ENCODE measurements around the gene SSR2.
"Not testable (repeated sequence)": the region's sequence is repeated elsewhere in the genome, so short reads cannot be mapped to it uniquely, and the experiment has no call there.

The SSR2 gene

DNA sequence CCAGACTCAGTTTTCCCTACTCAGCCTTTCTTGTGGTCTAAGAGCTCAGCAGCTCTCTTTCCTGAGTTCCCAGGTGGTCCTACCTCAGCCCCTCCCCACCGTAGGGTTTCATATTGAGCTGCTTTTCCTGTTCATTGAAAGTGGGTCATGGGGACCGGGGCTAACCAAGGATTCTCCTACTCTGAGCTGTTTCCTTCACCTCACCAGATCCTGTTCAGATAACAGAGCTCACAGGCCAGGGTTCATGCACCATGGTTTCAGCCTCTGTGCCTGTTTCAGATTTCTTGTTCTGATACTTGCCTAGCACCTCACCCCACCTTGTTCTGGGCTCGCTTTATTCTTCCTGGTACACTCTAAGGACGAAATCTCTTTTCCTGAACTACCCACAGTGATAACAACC is 24.3 kb upstream of the SSR2 start:
- H4K91ac ChIP-seq (ENCODE audit: low read length) = no peak overlapping the region
- H3K4ac ChIP-seq (ENCODE audit: low read depth in 1 of 2, low read length in 2 of 2) = no peak overlapping the region
- no peak overlapping the region for H2BK5ac ChIP-seq (ENCODE audit: low read depth, low read length, poor library complexity, severe bottlenecking)
- WGBS = 99% methylated on average over 4 of the region's 4 CpGs
- H3K9ac ChIP-seq (ENCODE audit: low read length) = no peak overlapping the region
- peaks cover 6% of the 10 kb centered on the region for H3K79me1 ChIP-seq (replicated peaks; ENCODE audit: low read length, poor library complexity, severe bottlenecking)
- no peak overlapping the region for H2AFZ ChIP-seq (ENCODE audit: low read depth, low read length)
- peaks cover 46 to 66% of the 10 kb centered on the region in 2 experiments for H3K36me3 ChIP-seq (ENCODE audit: control insufficient read depth in 1 of 2, insufficient read depth in 2 of 2, low read depth in 1 of 2, low read length in 2 of 2)
- H3K9me3 ChIP-seq (ENCODE audit: control insufficient read depth, low read length) = no peaks in the 10 kb centered on the region
- H3K23ac ChIP-seq (ENCODE audit: low read length in 2 of 2) = no peak overlapping the region
- no peak overlapping the region for H3K4me3 ChIP-seq (ENCODE audit: insufficient read depth in 1 of 2, low read depth in 1 of 2, low read length in 2 of 2)
- no peak overlapping the region for H3K18ac ChIP-seq (ENCODE audit: low read depth in 1 of 2, low read length in 2 of 2)
- H3K14ac ChIP-seq (ENCODE audit: low read length in 2 of 2) = no peak overlapping the region
- H2AK5ac ChIP-seq (ENCODE audit: low read length, severe bottlenecking) = no peak overlapping the region
- no peak overlapping the region for H2BK120ac ChIP-seq (ENCODE audit: low read depth, low read length)
- no peak overlapping the region for H2BK12ac ChIP-seq (ENCODE audit: low read length in 2 of 2)
- H4K8ac ChIP-seq (ENCODE audit: low read length) = no peak overlapping the region
- no peak overlapping the region for H2BK15ac ChIP-seq (ENCODE audit: low read depth, poor library complexity, severe bottlenecking)
- DNase-seq = no peak
- H3K4me1 ChIP-seq (ENCODE audit: control insufficient read depth, insufficient read depth, low read depth, low read length) = peaks cover 7% of the 10 kb centered on the region
- no peak overlapping the region for H3K4me2 ChIP-seq (ENCODE audit: low read length, poor library complexity, severe bottlenecking)
- no peaks in the 10 kb centered on the region for H3K27me3 ChIP-seq (ENCODE audit: control insufficient read depth in 1 of 2, insufficient read depth in 1 of 2, low read length in 2 of 2)
- no peak overlapping the region for H3K27ac ChIP-seq (ENCODE audit: low read length, poor library complexity, severe bottlenecking)

DNA sequence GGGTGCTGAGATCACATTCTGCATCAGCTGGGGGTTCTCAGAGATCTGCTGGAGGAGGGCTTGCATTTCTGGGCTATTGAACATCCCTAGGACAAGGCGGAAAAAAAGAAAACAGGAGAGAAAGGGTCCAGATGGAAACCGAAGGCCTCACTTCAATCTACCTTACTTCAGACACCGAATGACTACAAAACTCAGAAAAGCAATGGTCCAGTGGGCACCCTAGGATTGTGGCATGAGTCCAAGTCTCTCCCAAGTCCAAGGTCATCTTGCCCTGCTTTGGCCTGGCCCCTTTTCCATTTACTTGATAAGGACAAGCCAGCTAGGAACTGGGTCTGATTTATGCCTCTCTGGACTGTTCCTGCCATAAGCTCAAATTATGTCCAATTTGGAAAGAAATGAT is 22.1 kb upstream of the SSR2 start:
- Histone ChIP-seq H3K27ac (ENCODE audit: low read length, poor library complexity, severe bottlenecking) (no peak overlapping the region), H3K4me2 (ENCODE audit: low read length, poor library complexity, severe bottlenecking) (no peak overlapping the region), H3K36me3 (ENCODE audit: control insufficient read depth in 1 of 2, insufficient read depth in 2 of 2, low read depth in 1 of 2, low read length in 2 of 2) (peaks cover 45 to 49% of the 10 kb centered on the region in 2 experiments), H3K27me3 (ENCODE audit: control insufficient read depth in 1 of 2, insufficient read depth in 1 of 2, low read length in 2 of 2) (no peaks in the 10 kb centered on the region), H3K23ac (ENCODE audit: low read length in 2 of 2) (no peak overlapping the region), H2BK15ac (ENCODE audit: low read depth, poor library complexity, severe bottlenecking) (no peak overlapping the region), H3K18ac (ENCODE audit: low read depth in 1 of 2, low read length in 2 of 2) (no peak overlapping the region), H2BK12ac (ENCODE audit: low read length in 2 of 2) (no peak overlapping the region), H2BK5ac (ENCODE audit: low read depth, low read length, poor library complexity, severe bottlenecking) (no peak overlapping the region), H3K4me1 (ENCODE audit: control insufficient read depth, insufficient read depth, low read depth, low read length) (peaks cover 6% of the 10 kb centered on the region), H3K14ac (ENCODE audit: low read length in 2 of 2) (no peak overlapping the region), H3K9me3 (ENCODE audit: control insufficient read depth, low read length) (no peaks in the 10 kb centered on the region), H4K8ac (ENCODE audit: low read length) (no peak overlapping the region), H3K4ac (ENCODE audit: low read depth in 1 of 2, low read length in 2 of 2) (no peak overlapping the region), H2AFZ (ENCODE audit: low read depth, low read length) (no peak overlapping the region), H3K79me1 (replicated peaks; ENCODE audit: low read length, poor library complexity, severe bottlenecking) (no peaks in the 10 kb centered on the region), H3K4me3 (ENCODE audit: insufficient read depth in 1 of 2, low read depth in 1 of 2, low read length in 2 of 2) (no peak overlapping the region), H2AK5ac (ENCODE audit: low read length, severe bottlenecking) (no peak overlapping the region), H2BK120ac (ENCODE audit: low read depth, low read length) (no peak overlapping the region), H4K91ac (ENCODE audit: low read length) (no peak overlapping the region), H3K9ac (ENCODE audit: low read length) (no peak overlapping the region)
- 96% methylated on average over 3 of the region's 3 CpGs for WGBS
- no peak for DNase-seq

DNA sequence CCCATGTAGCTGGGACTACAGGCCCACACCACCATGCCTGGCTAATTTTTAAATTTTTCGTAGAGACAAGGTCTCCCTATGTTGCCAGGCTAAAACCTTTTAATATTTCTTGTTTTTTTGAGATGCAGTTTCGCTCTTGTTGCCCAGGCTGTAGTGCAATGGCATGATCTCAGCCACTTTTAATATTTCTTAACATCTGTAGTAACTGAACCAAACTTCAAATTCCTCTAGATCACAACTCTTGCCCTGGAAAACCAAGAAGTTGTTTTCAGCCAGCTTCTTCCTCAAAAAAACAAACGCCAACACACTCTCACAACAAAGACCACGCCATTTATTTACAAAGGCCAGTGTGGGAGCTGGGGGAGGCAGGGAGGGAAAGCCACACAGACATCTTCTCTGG is 14.2 kb upstream of the SSR2 start:
- H3K9ac ChIP-seq (ENCODE audit: low read length); H3K9me3 ChIP-seq (ENCODE audit: control insufficient read depth, low read length); H3K23ac ChIP-seq (ENCODE audit: low read length in 2 of 2); H3K4me1 ChIP-seq (ENCODE audit: control insufficient read depth, insufficient read depth, low read depth, low read length); H2BK12ac ChIP-seq (ENCODE audit: low read length in 2 of 2); H2BK120ac ChIP-seq (ENCODE audit: low read depth, low read length); DNase-seq; H2AK5ac ChIP-seq (ENCODE audit: low read length, severe bottlenecking); H3K4ac ChIP-seq (ENCODE audit: low read depth in 1 of 2, low read length in 2 of 2); H4K91ac ChIP-seq (ENCODE audit: low read length); H4K8ac ChIP-seq (ENCODE audit: low read length); H3K27ac ChIP-seq (ENCODE audit: low read length, poor library complexity, severe bottlenecking); H3K18ac ChIP-seq (ENCODE audit: low read depth in 1 of 2, low read length in 2 of 2); H2AFZ ChIP-seq (ENCODE audit: low read depth, low read length); H2BK5ac ChIP-seq (ENCODE audit: low read depth, low read length, poor library complexity, severe bottlenecking); H3K4me3 ChIP-seq (ENCODE audit: insufficient read depth in 1 of 2, low read depth in 1 of 2, low read length in 2 of 2); H3K27me3 ChIP-seq (ENCODE audit: control insufficient read depth in 1 of 2, insufficient read depth in 1 of 2, low read length in 2 of 2); H3K4me2 ChIP-seq (ENCODE audit: low read length, poor library complexity, severe bottlenecking); H2BK15ac ChIP-seq (ENCODE audit: low read depth, poor library complexity, severe bottlenecking); H3K79me1 ChIP-seq (replicated peaks; ENCODE audit: low read length, poor library complexity, severe bottlenecking); H3K14ac ChIP-seq (ENCODE audit: low read length in 2 of 2): not testable (repeated sequence)
- H3K36me3 ChIP-seq (ENCODE audit: control insufficient read depth in 1 of 2, insufficient read depth in 2 of 2, low read depth in 1 of 2, low read length in 2 of 2) = peaks cover 21 to 31% of the 10 kb centered on the region in 2 experiments
- 98% methylated on average over 2 of the region's 4 CpGs for WGBS

DNA sequence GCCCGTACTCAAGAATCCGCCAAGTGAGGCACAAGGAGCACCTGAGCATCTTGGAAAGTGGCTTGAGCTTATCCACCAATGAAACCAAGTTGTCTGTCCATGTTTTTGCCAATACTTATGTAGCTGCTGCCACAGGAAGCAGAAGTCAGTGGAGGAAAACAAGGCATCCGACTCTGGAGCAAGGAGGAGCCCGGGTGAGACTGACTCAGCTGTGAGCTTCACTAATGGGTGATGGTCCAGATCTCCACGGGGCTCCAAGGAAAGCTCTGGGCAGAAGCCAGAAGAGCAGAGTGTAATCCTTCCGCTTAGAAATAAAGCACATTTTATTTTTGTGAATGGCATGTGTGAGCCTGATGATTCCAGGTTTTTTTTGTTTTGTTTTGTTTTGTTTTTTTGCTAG is 12.3 kb upstream of the SSR2 start:
- Histone ChIP-seq H4K8ac (ENCODE audit: low read length) (no peak overlapping the region), H3K4me3 (ENCODE audit: insufficient read depth in 1 of 2, low read depth in 1 of 2, low read length in 2 of 2) (no peak overlapping the region), H3K18ac (ENCODE audit: low read depth in 1 of 2, low read length in 2 of 2) (no peak overlapping the region), H2BK5ac (ENCODE audit: low read depth, low read length, poor library complexity, severe bottlenecking) (no peak overlapping the region), H2AK5ac (ENCODE audit: low read length, severe bottlenecking) (no peak overlapping the region), H3K36me3 (ENCODE audit: control insufficient read depth in 1 of 2, insufficient read depth in 2 of 2, low read depth in 1 of 2, low read length in 2 of 2) (peaks cover 16 to 18% of the 10 kb centered on the region in 2 experiments), H3K27ac (ENCODE audit: low read length, poor library complexity, severe bottlenecking) (no peak overlapping the region), H3K4me1 (ENCODE audit: control insufficient read depth, insufficient read depth, low read depth, low read length) (no peaks in the 10 kb centered on the region), H3K4me2 (ENCODE audit: low read length, poor library complexity, severe bottlenecking) (no peak overlapping the region), H2AFZ (ENCODE audit: low read depth, low read length) (no peak overlapping the region), H3K14ac (ENCODE audit: low read length in 2 of 2) (no peak overlapping the region), H3K23ac (ENCODE audit: low read length in 2 of 2) (no peak overlapping the region), H3K9me3 (ENCODE audit: control insufficient read depth, low read length) (no peaks in the 10 kb centered on the region), H3K9ac (ENCODE audit: low read length) (peak overlapping the region; percentile 9), H4K91ac (ENCODE audit: low read length) (no peak overlapping the region), H2BK120ac (ENCODE audit: low read depth, low read length) (no peak overlapping the region), H3K4ac (ENCODE audit: low read depth in 1 of 2, low read length in 2 of 2) (no peak overlapping the region), H3K79me1 (replicated peaks; ENCODE audit: low read length, poor library complexity, severe bottlenecking) (no peaks in the 10 kb centered on the region), H2BK15ac (ENCODE audit: low read depth, poor library complexity, severe bottlenecking) (no peak overlapping the region), H2BK12ac (ENCODE audit: low read length in 2 of 2) (no peak overlapping the region), H3K27me3 (ENCODE audit: control insufficient read depth in 1 of 2, insufficient read depth in 1 of 2, low read length in 2 of 2) (no peaks in the 10 kb centered on the region)
- DNase-seq = no peak
- 94% methylated on average over 6 of the region's 6 CpGs for WGBS

All from mesenchymal stem cell (in vitro differentiated cells and primary cell).